Suprapubic skin (tissue), 4 donors: Measurements from ENCODE around the gene BFSP2. TPM values are rescaled to one million over a fixed set of nuclear protein-coding genes. Genes with fewer than 3 reads are reported as not detected.
A peak's percentile ranks its signal among the peaks of the same experiment; 100 is the strongest.

Experiments used
- DNase-seq, 2 donors: peaks; one replicate each; pipeline ENCODE4 v3.0.0-alpha.2; 2019; ENCODE audit warnings: low spot score in 2 of 2
- H3K27ac ChIP-seq: fragments of 200-600 bp; sonication (generic); one replicate; pipeline ENCODE4 v1.5.1; 2019
- H3K27me3 ChIP-seq: fragments of 200-600 bp; sonication (generic); one replicate; pipeline ENCODE4 v1.5.1; 2019
- H3K36me3 ChIP-seq: fragments of 200-600 bp; sonication (generic); one replicate; pipeline ENCODE4 v1.5.1; 2019
- H3K4me1 ChIP-seq: fragments of 200-600 bp; sonication (generic); one replicate; pipeline ENCODE4 v1.5.1; 2019
- H3K4me3 ChIP-seq: fragments of 200-600 bp; sonication (generic); one replicate; pipeline ENCODE4 v1.5.1; 2019; ENCODE audit warnings: mild to moderate bottlenecking
- H3K9me3 ChIP-seq: fragments of 200-600 bp; sonication (generic); one replicate; pipeline ENCODE4 v1.5.1; 2019
- CTCF ChIP-seq, 2 donors: fragments of 200-600 bp in 1 of 2; fragments of 450-650 bp in 1 of 2; sonication (generic) in 1 of 2; IDR thresholded peaks; one replicate each; pipeline ENCODE4 v1.5.1; 2016 to 2019; ENCODE audit warnings: antibody characterized with exemption in 2 of 2, mild to moderate bottlenecking in 1 of 2, moderate library complexity in 1 of 2
- EP300 ChIP-seq: sonication (generic); formaldehyde crosslinking; IDR thresholded peaks from one replicate; pipeline ENCODE4 v1.6.1; 2017; ENCODE audit warnings: antibody characterized with exemption
- POLR2A ChIP-seq, 2 donors: fragments of 450-650 bp; IDR thresholded peaks; one replicate each; pipeline ENCODE4 v1.6.1; 2017; ENCODE audit warnings: antibody characterized with exemption in 2 of 2, mild to moderate bottlenecking in 2 of 2, moderate library complexity in 2 of 2
- POLR2AphosphoS5 ChIP-seq, 3 donors: sonication (generic); formaldehyde crosslinking; IDR thresholded peaks; one replicate each; pipeline ENCODE4 v1.6.1; 2017; ENCODE audit warnings: antibody characterized with exemption in 3 of 3
- WGBS: methylation state at CpG from one replicate; pipeline ENCODE4 v1.1.5; 2018; 5-methylcytosine and 5-hydroxymethylcytosine counted together
- total RNA-seq, 4 donors: library from RNA; depleted of rRNA; stranded (reverse); fragments of >200 nt; gene quantifications; one replicate each; pipeline ENCODE4 v1.1.0, GENCODE V29; 2016

BFSP2 gene
- total RNA-seq, 4 donors from 2014 or later, result 2.3 TPM; not detected in 3

- Histone ChIP-seq H3K36me3 (no peaks in the 10 kb centered on the region), H3K9me3 (peaks cover 6% of the 10 kb centered on the region), H3K4me3 (no peak overlapping the region), H3K4me1 (no peaks in the 10 kb centered on the region), H3K27me3 (no peaks in the 10 kb centered on the region), H3K27ac (no peak overlapping the region)
- WGBS, result 71% methylated on average over 1 of the region's 1 CpG
- TF ChIP-seq EP300 (no peak), POLR2A (IDR thresholded peaks at IDR 0.05) (no peak), CTCF (IDR thresholded peaks at IDR 0.05) (no peak), POLR2AphosphoS5 (IDR thresholded peaks at IDR 0.05) (no peak)
- peak in 1 of 2 donors; percentile 20 for DNase-seq
Measured at GRCh38 chr3:133394561-133395311, 5.1 kb upstream of the BFSP2 start.

- WGBS, result 88% methylated on average over 10 of the region's 10 CpGs
- H3K27ac ChIP-seq, result no peak overlapping the region
Measured at GRCh38 chr3:133396906-133397305, 3.0 kb upstream of the BFSP2 start.

GRCh38 chr3:133401374-133402135, 1.7 kb downstream of the BFSP2 start:
- Histone ChIP-seq H3K27me3 (no peaks in the 10 kb centered on the region), H3K9me3 (no peaks in the 10 kb centered on the region), H3K4me1 (no peaks in the 10 kb centered on the region), H3K27ac (no peak overlapping the region), H3K4me3 (no peak overlapping the region), H3K36me3 (no peaks in the 10 kb centered on the region)
- DNase-seq, result peak in 1 of 2 donors; percentile 44
- TF ChIP-seq POLR2A (IDR thresholded peaks at IDR 0.05), result no peak
- TF ChIP-seq EP300, result no peak
- TF ChIP-seq CTCF (IDR thresholded peaks at IDR 0.05), result no peak
- TF ChIP-seq POLR2AphosphoS5 (IDR thresholded peaks at IDR 0.05), result no peak
- WGBS, result 60% methylated on average over 2 of the region's 2 CpGs

More at GRCh38 chr3:133396906-133397305, 3.0 kb upstream of the BFSP2 start:
- TF ChIP-seq POLR2A (IDR thresholded peaks at IDR 0.05), result no peak
- TF ChIP-seq EP300, result no peak
- no peak for TF ChIP-seq POLR2AphosphoS5 (IDR thresholded peaks at IDR 0.05)
- TF ChIP-seq CTCF (IDR thresholded peaks at IDR 0.05), result no peak
- no peaks in the 10 kb centered on the region for H3K36me3 ChIP-seq
- no peak overlapping the region for H3K4me3 ChIP-seq
- H3K27me3 ChIP-seq, result no peaks in the 10 kb centered on the region
- H3K9me3 ChIP-seq, result peaks cover 6% of the 10 kb centered on the region
- peak in 1 of 2 donors; percentile 41 for DNase-seq
- H3K4me1 ChIP-seq, result no peaks in the 10 kb centered on the region

GRCh38 chr3:133404920-133405319, 5.1 kb downstream of the BFSP2 start:
- WGBS, result 86% methylated on average over 3 of the region's 3 CpGs
- Histone ChIP-seq H3K36me3 (no peaks in the 10 kb centered on the region), H3K4me1 (no peaks in the 10 kb centered on the region), H3K9me3 (no peaks in the 10 kb centered on the region), H3K4me3 (no peak overlapping the region), H3K27ac (no peak overlapping the region), H3K27me3 (peaks cover 2% of the 10 kb centered on the region)
- peak in 1 of 2 donors; percentile 24 for DNase-seq
- TF ChIP-seq CTCF (IDR thresholded peaks at IDR 0.05) (no peak), POLR2A (IDR thresholded peaks at IDR 0.05) (no peak), POLR2AphosphoS5 (IDR thresholded peaks at IDR 0.05) (no peak), EP300 (no peak)

GRCh38 chr3:133408366-133408765, 8.5 kb downstream of the BFSP2 start:
- H3K27ac ChIP-seq, result no peak overlapping the region
- H3K9me3 ChIP-seq, result no peaks in the 10 kb centered on the region
- no peak for TF ChIP-seq POLR2AphosphoS5 (IDR thresholded peaks at IDR 0.05)
- TF ChIP-seq EP300, result no peak
- TF ChIP-seq POLR2A (IDR thresholded peaks at IDR 0.05), result no peak
- TF ChIP-seq CTCF (IDR thresholded peaks at IDR 0.05), result no peak
- WGBS, result 85% methylated on average over 2 of the region's 2 CpGs
- DNase-seq, result no peak
- peaks cover 5% of the 10 kb centered on the region for H3K4me1 ChIP-seq
- H3K36me3 ChIP-seq, result no peaks in the 10 kb centered on the region
- H3K27me3 ChIP-seq, result peaks cover 2% of the 10 kb centered on the region
- H3K4me3 ChIP-seq, result no peak overlapping the region
